ENCODE measurements around the gene AMT.

DNA sequence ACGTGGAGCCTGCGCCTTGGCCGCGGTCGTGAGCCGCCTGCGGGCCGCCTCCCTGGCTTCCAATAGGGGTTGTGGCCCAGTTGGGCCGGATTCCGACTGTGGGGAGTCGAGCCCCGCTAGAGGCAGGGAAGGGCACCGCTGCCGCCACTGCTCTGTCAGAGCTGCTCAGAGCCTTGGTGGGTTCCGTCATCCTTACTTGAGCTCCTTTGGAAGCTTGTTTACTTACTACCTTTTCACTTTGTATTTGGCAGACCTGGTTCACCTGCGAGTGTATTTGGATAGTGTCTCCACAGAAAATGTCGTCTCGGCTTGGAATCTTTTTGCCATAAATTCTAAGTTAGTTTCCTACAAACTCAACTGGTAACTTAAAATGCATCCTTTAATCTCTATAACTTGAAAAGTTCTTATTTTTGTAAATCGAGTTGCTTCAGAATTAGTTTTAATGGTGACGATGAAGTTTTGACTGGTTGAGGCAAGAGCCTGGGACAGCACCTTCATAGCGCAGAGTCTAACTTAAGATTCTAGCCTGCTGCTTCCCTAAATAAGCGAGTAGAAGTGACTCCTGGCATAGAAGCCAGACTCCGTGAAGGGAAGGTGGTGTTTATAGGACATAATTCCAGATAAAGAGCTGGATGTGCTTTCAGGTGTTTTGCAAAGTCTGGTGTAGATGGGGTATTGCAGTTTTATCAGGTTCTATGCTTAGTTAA lies 48.6 kb upstream of the AMT start:
- TF ChIP-seq, protein P1, sequence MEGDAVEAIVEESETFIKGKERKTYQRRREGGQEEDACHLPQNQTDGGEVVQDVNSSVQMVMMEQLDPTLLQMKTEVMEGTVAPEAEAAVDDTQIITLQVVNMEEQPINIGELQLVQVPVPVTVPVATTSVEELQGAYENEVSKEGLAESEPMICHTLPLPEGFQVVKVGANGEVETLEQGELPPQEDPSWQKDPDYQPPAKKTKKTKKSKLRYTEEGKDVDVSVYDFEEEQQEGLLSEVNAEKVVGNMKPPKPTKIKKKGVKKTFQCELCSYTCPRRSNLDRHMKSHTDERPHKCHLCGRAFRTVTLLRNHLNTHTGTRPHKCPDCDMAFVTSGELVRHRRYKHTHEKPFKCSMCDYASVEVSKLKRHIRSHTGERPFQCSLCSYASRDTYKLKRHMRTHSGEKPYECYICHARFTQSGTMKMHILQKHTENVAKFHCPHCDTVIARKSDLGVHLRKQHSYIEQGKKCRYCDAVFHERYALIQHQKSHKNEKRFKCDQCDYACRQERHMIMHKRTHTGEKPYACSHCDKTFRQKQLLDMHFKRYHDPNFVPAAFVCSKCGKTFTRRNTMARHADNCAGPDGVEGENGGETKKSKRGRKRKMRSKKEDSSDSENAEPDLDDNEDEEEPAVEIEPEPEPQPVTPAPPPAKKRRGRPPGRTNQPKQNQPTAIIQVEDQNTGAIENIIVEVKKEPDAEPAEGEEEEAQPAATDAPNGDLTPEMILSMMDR (IDR thresholded peaks at IDR 0.05) = peak in 2 of 4 experiments; percentile 17 to 20
- TF ChIP-seq POLR2AphosphoS5 (IDR thresholded peaks at IDR 0.05) (no peak), POLR2A (IDR thresholded peaks at IDR 0.05) (no peak), EP300 (IDR thresholded peaks at IDR 0.05) (no peak)

Measured in gastroesophageal sphincter (tissue), 3 donors.